ENCODE results near the gene SERPINE1. TPM values are rescaled to one million over a fixed set of nuclear protein-coding genes. Genes with fewer than 3 reads are reported as not detected.

The SERPINE1 gene
- 36.0 TPM for polyA plus RNA-seq (2012; ENCODE audit: insufficient read length, low read depth)

DNA sequence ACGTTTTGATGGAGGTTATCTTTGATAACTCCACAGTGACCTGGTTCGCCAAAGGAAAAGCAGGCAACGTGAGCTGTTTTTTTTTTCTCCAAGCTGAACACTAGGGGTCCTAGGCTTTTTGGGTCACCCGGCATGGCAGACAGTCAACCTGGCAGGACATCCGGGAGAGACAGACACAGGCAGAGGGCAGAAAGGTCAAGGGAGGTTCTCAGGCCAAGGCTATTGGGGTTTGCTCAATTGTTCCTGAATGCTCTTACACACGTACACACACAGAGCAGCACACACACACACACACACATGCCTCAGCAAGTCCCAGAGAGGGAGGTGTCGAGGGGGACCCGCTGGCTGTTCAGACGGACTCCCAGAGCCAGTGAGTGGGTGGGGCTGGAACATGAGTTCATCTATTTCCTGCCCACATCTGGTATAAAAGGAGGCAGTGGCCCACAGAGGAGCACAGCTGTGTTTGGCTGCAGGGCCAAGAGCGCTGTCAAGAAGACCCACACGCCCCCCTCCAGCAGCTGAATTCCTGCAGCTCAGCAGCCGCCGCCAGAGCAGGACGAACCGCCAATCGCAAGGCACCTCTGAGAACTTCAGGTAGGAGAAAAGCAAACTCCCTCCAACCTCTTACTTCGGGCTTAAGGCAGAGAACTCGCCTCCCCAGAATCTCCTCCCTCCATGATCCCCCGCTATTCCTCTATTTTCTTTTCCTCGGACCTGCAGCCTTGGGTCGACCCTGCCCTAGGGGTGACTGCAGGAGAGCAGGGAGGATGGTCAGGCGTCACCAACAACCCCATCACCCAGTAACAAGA, at the start of gene SERPINE1:
Gene SERPINE1, plus strand, starts transcription at position 454 of the 809 bp plus-strand sequence. CDS start 1,290 bp downstream, outside the sequence.
- TF ChIP-seq, protein P1, sequence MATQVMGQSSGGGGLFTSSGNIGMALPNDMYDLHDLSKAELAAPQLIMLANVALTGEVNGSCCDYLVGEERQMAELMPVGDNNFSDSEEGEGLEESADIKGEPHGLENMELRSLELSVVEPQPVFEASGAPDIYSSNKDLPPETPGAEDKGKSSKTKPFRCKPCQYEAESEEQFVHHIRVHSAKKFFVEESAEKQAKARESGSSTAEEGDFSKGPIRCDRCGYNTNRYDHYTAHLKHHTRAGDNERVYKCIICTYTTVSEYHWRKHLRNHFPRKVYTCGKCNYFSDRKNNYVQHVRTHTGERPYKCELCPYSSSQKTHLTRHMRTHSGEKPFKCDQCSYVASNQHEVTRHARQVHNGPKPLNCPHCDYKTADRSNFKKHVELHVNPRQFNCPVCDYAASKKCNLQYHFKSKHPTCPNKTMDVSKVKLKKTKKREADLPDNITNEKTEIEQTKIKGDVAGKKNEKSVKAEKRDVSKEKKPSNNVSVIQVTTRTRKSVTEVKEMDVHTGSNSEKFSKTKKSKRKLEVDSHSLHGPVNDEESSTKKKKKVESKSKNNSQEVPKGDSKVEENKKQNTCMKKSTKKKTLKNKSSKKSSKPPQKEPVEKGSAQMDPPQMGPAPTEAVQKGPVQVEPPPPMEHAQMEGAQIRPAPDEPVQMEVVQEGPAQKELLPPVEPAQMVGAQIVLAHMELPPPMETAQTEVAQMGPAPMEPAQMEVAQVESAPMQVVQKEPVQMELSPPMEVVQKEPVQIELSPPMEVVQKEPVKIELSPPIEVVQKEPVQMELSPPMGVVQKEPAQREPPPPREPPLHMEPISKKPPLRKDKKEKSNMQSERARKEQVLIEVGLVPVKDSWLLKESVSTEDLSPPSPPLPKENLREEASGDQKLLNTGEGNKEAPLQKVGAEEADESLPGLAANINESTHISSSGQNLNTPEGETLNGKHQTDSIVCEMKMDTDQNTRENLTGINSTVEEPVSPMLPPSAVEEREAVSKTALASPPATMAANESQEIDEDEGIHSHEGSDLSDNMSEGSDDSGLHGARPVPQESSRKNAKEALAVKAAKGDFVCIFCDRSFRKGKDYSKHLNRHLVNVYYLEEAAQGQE (IDR thresholded peaks at IDR 0.05; ENCODE audit: insufficient read depth in 1 of 2, low read depth in 2 of 2, low read length in 2 of 2) = no peak
- TF ChIP-seq FOXP2 (optimal IDR thresholded peaks at IDR 0.05; ENCODE audit: borderline replicate concordance, extremely low read depth, extremely low read length, insufficient read depth) (peak; percentile 95), TAF1 (IDR thresholded peaks at IDR 0.05; ENCODE audit: borderline replicate concordance, insufficient read depth, low read length) (no peak), SIN3A (IDR thresholded peaks at IDR 0.05; ENCODE audit: borderline replicate concordance, insufficient read depth, low read length) (peak; percentile 57; the same call in 1 of the 2 replicates), POLR2AphosphoS5 (IDR thresholded peaks at IDR 0.05; ENCODE audit: low read depth, low read length) (peak; percentile 73)

DNA sequence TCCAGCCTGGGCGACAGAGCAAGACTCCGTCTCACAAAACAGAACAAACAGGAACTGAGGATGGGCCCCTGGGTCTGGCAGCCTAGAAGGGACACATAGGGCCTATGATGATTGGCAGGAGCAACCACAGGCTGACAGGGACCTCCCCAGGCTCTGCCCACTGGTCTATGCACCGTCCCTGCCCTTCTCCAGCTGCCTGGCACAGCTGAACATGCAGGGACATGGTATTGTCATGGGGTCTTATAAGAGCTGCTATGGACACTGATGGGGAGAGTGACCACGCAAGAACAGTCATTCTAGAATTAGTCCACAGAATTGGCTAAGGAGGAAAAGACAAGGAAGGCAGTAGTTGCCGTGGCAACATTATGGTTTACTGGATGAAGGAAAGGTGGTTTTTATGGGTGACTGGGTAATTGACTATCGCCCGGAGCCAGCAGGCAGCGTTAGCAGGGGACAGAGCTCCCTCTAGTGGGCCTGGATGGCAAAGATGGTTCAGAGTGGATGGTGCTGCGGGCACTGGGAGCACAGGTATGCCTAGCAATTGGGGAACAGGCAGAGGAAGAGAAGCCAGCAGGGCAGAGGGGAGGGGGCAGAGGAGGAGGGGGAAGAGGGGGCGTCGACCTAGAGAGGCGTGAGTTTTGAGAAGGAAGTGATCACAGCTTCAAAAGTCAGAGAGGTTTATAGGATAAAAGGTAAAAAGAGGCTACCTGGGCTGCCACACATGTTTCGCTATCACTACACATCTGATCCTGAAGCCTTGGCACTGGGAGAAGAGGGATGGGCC, 49.4 kb upstream of the SERPINE1 start:
- TF ChIP-seq, protein P1 (IDR thresholded peaks at IDR 0.05; ENCODE audit: insufficient read depth in 1 of 2, low read depth in 2 of 2, low read length in 2 of 2) = 0 out of 4 replicates have a peak, but pooled peaks of 1 of the 2 experiments have one; percentile 23
- peak; percentile 38 for TF ChIP-seq FOXP2 (optimal IDR thresholded peaks at IDR 0.05; ENCODE audit: borderline replicate concordance, extremely low read depth, extremely low read length, insufficient read depth)
- no peak for TF ChIP-seq SIN3A (IDR thresholded peaks at IDR 0.05; ENCODE audit: borderline replicate concordance, insufficient read depth, low read length)

DNA sequence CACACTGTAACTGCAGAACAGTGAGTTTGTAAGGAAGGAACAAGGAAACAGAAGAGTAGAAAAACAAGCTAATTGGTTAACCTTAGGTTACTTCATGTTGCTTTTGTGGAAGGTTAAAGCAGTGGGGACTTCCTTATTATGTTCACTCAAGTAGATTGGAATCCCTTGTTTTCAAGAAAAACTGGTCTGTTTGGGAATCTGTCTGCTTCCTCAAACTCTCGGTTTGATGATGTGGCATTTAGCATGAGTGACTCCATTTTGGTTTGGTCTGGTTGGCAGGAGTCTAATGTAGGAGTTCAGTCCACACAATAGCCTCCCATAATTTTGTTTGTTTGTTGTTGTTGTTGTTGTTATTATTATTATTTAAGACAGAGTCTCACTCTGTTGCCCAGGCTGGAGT, 45.5 kb upstream of the SERPINE1 start:
- TF ChIP-seq, protein P1 (IDR thresholded peaks at IDR 0.05; ENCODE audit: insufficient read depth in 1 of 2, low read depth in 2 of 2, low read length in 2 of 2) = no peak
- TF ChIP-seq SIN3A (IDR thresholded peaks at IDR 0.05; ENCODE audit: borderline replicate concordance, insufficient read depth, low read length) (no peak), FOXP2 (optimal IDR thresholded peaks at IDR 0.05; ENCODE audit: borderline replicate concordance, extremely low read depth, extremely low read length, insufficient read depth) (no peak), TAF1 (IDR thresholded peaks at IDR 0.05; ENCODE audit: borderline replicate concordance, insufficient read depth, low read length) (no peak), POLR2AphosphoS5 (IDR thresholded peaks at IDR 0.05; ENCODE audit: low read depth, low read length) (no peak)

GRCh38 chr7:101084865-101085161, 42.1 kb upstream of the SERPINE1 start:
- no peak for TF ChIP-seq TAF1 (IDR thresholded peaks at IDR 0.05; ENCODE audit: borderline replicate concordance, insufficient read depth, low read length)
- TF ChIP-seq POLR2AphosphoS5 (IDR thresholded peaks at IDR 0.05; ENCODE audit: low read depth, low read length) = no peak
- no peak for TF ChIP-seq SIN3A (IDR thresholded peaks at IDR 0.05; ENCODE audit: borderline replicate concordance, insufficient read depth, low read length)
- TF ChIP-seq FOXP2 (optimal IDR thresholded peaks at IDR 0.05; ENCODE audit: borderline replicate concordance, extremely low read depth, extremely low read length, insufficient read depth) = no peak
- TF ChIP-seq, protein P1 (IDR thresholded peaks at IDR 0.05; ENCODE audit: insufficient read depth in 1 of 2, low read depth in 2 of 2, low read length in 2 of 2) = no peak
